H4 (cell line): ENCODE measurements around the gene LRRN2. TPM values are rescaled to one million over a fixed set of nuclear protein-coding genes. Genes with fewer than 3 reads are reported as not detected.

ENCODE experiments used
- DNase-seq: peaks from one replicate; pipeline ENCODE4 v3.0.0-alpha.2; 2015; ENCODE audit warnings: low spot score
- total RNA-seq: library from RNA; depleted of rRNA; stranded (reverse); fragments of >200 nt; shearing (Covaris generic); gene quantifications from 2 replicates; pipeline ENCODE4 v1.2.3, GENCODE V29; 2014

LRRN2 gene
- total RNA-seq, 1 experiment from 2014 or later: 1.1 TPM

- DNase-seq: no peak
Measured at GRCh38 chr1:204662530-204662929, 23.0 kb downstream of the LRRN2 start.

DNA sequence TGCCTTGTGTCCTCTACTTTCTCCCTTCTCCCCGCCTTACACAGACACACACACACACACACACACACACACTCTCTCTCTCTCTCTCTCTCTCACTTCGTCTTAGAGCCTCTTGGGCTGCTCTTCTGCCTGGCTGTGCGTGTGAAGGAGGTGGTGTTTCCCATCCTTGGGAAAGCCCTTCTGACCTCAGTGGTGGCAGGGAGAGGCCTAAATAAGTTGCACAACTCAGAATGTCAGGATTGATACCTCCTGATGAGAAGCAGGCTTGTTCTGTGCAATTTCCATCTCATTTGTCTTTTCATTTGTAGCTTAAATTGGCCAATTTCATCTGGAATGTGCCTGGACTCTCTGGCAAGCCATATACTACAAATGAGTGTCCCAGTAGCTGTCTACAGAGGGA lies 25.0 kb downstream of the LRRN2 start:
- DNase-seq: no peak

GRCh38 chr1:204659056-204659455 lies 26.5 kb downstream of the LRRN2 start:
- no peak for DNase-seq

DNA sequence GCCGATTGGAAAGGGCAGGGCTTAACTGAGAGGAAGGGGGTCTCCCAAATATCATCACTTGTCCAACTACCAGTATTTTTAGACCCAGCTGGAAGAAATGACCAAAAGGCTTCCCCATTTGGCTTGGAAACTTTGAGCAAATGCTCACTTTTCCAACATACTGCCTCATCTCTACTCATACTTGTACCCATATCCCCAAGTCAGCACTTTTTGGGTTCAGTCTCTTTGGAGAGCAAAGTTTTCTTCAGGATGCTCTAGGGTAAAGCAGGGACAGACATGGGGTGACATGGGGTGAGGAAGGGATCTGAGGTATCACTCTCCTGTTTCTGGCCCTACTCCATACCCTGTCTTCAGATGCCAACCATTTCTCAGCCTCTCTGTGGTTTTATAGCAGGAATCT lies 27.2 kb downstream of the LRRN2 start:
- DNase-seq: no peak

- DNase-seq: no peak
Measured at GRCh38 chr1:204653590-204654340, 31.8 kb downstream of the LRRN2 start.

DNA sequence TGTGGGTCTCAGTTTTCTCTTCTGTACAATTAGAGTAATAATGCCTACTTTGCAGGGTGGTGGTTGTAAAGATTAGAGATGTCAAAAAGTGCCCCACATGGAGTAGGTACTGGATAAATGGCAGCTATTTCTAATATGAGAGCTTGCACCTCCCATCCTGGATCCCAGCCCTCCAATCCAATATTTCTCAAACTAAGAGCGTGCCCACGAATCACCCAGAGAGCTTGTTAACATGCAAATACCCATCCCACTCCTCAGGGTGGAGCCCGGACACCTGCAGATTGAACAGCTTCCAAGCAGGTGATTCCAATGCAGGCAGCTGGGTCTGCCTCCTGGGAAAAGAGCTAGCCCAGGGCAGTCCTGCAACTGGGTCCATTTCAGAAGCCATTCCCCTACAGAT lies 33.0 kb downstream of the LRRN2 start:
- DNase-seq: no peak

- no peak for DNase-seq
Measured at GRCh38 chr1:204651843-204652421, 33.6 kb downstream of the LRRN2 start.

DNA sequence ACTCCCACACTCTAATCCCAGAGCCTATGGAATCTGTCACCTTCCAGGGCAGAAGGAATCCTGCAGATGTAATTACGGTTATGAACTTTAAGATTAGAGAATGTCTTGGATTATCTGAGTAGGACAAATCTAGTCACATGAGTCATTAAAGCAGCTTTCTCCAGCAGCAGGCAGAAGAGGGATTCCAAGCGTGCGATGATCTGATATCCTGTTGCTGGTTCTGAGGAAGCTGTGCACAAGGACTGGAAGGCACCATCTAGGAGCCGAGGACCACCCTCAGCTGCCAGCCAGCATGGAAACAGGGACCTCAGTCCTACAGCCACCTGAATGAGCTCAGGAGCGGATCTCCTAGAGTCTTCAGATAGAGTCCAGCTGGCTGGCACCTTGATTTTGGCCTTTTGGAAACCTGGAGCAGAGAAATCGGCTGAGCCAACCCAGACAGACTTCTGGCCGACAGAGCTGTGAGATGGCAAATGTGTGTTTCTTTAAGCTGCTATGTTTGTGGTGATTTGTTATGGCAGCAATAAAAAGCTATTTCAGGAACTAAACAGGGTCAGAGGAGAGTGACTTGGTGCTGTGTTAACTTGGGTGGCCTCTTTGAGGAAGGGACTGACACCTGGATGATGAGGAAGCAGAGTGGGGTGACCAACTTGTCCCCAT lies 34.5 kb downstream of the LRRN2 start:
- no peak for DNase-seq

- DNase-seq: no peak
Measured at GRCh38 chr1:204649721-204650521, 35.6 kb downstream of the LRRN2 start.

- no peak for DNase-seq
Measured at GRCh38 chr1:204648576-204648975, 37.0 kb downstream of the LRRN2 start.

DNA sequence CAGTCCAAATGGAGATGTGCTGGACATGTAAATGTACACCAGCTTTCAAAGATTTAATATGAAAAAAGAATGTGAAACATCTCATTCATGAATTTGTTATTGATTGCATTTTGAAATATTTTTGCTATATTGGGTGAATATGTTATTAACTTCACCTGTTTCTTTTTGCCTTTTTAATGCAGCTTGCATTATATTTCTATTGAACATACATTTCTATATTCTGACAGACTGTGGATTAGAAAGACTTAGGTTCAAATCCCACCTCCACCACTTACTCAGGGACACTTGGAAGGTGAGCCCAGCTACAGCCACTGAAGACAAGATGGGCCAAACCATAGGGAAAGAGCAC lies 37.8 kb downstream of the LRRN2 start:
- DNase-seq: no peak

DNA sequence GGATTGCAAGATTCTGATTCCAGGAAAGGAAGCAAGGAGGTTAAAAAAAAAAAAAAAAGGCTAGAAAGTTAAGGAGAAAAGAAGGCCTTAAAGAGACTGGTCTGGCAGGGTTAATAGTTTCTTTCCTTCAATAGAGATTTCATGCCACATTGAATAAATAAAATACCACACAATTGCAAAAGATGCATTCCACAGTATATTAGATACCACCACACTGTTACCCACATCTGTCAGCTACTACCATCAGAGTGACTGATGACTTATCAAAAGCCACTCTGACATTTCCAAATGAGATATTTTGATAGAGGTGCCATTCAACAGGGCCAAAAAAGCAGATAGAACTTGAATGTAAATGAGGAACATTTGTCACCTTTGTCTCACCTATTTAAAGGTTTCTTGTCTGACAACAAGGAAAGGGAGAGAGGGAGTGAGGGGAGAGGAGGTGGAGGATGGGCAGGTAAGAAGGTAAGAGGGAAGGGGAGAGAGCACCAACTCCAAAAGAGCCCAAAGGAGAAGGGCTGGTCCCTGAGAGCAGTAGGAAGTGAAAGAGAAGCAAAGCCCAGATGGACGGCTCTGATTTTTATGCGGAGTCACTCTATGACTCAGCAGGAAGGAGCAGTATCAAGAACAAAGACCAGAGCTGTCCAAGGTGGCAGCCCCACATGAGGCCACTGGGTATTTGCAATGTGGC lies 38.3 kb downstream of the LRRN2 start:
- DNase-seq: peak; percentile 85

DNA sequence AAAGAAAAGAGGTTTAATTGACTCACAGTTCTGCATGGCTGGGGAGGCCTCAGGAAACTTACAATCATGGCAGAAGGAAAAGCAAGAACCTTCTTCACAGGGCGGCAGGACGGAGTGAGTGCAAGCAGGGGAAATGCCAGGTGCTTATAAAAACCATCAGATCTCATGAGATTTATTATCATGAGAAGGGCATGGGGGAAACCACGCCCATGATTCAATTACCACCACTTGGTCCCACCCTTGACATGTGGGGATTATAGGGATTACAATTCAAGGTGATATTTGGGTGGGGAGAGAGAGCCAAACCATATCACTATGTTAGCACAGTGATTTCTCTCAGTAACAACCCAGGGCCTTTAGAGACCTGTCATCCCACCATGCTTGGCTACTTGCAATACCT lies 39.9 kb downstream of the LRRN2 start:
- no peak for DNase-seq

- no peak for DNase-seq
Measured at GRCh38 chr1:204645251-204645650, 40.3 kb downstream of the LRRN2 start.

- no peak for DNase-seq
Measured at GRCh38 chr1:204643503-204643902, 42.0 kb downstream of the LRRN2 start.

GRCh38 chr1:204641936-204642335 lies 43.6 kb downstream of the LRRN2 start:
- no peak for DNase-seq

GRCh38 chr1:204641455-204641854 lies 44.1 kb downstream of the LRRN2 start:
- DNase-seq: no peak

GRCh38 chr1:204640578-204640977 lies 45.0 kb downstream of the LRRN2 start:
- no peak for DNase-seq

- no peak for DNase-seq
Measured at GRCh38 chr1:204634260-204634910, 51.2 kb downstream of the LRRN2 start.

GRCh38 chr1:204633665-204634064 lies 51.9 kb downstream of the LRRN2 start:
- no peak for DNase-seq
